Calu3 (cell line): ENCODE data around the gene PNMA8A. TPM values are rescaled to one million over a fixed set of nuclear protein-coding genes. Genes with fewer than 3 reads are reported as not detected.

Experiments
- BruUV-seq: library from RNA; stranded (reverse); fragments of 400-500 nt; replicated peaks from 2 replicates; lab custom pipeline; 2021; lab: Mats Ljungman, UMichigan
- CTCF ChIA-PET: fragments of 300-600 bp; sonication (Branson Sonifier 250); formaldehyde crosslinking; loops from one replicate; lab custom pipeline; 2022; ENCODE audit warnings: antibody characterized with exemption; lab: Charles Lee
- DNase-seq: peaks from one replicate; pipeline ENCODE4 v3.0.0; 2022
- H3K27ac Mint-ChIP-seq: one replicate; pipeline ENCODE4 v1.8.0; 2022; ENCODE audit warnings: mixed read lengths; ENCODE audit not compliant: unreplicated experiment
- H3K27me3 Mint-ChIP-seq: one replicate; pipeline ENCODE4 v1.8.0; 2022; ENCODE audit warnings: mixed read lengths; ENCODE audit not compliant: unreplicated experiment
- H3K36me3 Mint-ChIP-seq: one replicate; pipeline ENCODE4 v1.8.0; 2022; ENCODE audit warnings: mild to moderate bottlenecking, moderate library complexity, mixed read lengths; ENCODE audit not compliant: insufficient read depth, unreplicated experiment
- H3K4me1 Mint-ChIP-seq: one replicate; pipeline ENCODE4 v1.8.0; 2022; ENCODE audit warnings: mild to moderate bottlenecking, low read depth, mixed read lengths; ENCODE audit not compliant: unreplicated experiment
- H3K4me3 Mint-ChIP-seq: one replicate; pipeline ENCODE4 v1.8.0; 2022; ENCODE audit warnings: mild to moderate bottlenecking, low read depth, moderate library complexity, mixed read lengths; ENCODE audit not compliant: unreplicated experiment
- H3K9me3 Mint-ChIP-seq: one replicate; pipeline ENCODE4 v1.8.0; 2022; ENCODE audit warnings: low read depth, mixed read lengths; ENCODE audit not compliant: unreplicated experiment
- intact Hi-C: fragments of 100-400 bp; cut with micrococcal nuclease; formaldehyde crosslinking; loops from one replicate; pipeline ENCODE4 v1.10.0; 2022; ENCODE audit not compliant: unreplicated experiment
- total RNA-seq: library from RNA; stranded (reverse); gene quantifications from 2 replicates; pipeline ENCODE4 v1.2.3, GENCODE V29; 2022
- TF ChIP-seq, protein P1 (sequence below): fragments of 200-600 bp; IDR thresholded peaks from one replicate; pipeline ENCODE4 v1.8.0; 2022; ENCODE audit warnings: antibody characterized with exemption; ENCODE audit not compliant: unreplicated experiment

The PNMA8A gene
- total RNA-seq, 1 experiment from 2014 or later = 0.61 TPM

DNA sequence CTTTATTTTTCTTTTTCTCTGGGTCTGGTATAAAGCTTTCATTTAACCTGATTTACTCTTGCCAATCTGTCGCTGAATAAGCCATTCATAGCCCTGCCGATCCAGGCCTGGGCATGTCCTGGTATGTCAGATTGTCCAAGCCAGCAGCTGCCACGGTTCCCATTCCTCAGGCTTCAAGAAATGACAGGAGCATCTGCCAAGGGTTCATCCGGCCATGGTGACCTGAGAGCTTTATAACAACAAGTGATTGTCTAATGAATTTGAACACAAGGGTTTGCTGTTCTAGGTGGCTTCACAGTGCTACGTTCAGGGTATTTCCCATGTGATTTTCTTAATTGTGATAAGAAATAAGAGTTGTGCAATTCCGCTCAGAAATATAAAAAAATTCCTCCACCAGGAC, 20.0 kb downstream of the PNMA8A start:
- Mint-ChIP-seq H3K9me3 (peaks cover 5% of the 10 kb centered on the region), H3K4me1 (no peaks in the 10 kb centered on the region), H3K4me3 (no peak overlapping the region), H3K27ac (no peak overlapping the region), H3K36me3 (no peaks in the 10 kb centered on the region), H3K27me3 (peaks cover 73% of the 10 kb centered on the region)
- TF ChIP-seq, protein P1, sequence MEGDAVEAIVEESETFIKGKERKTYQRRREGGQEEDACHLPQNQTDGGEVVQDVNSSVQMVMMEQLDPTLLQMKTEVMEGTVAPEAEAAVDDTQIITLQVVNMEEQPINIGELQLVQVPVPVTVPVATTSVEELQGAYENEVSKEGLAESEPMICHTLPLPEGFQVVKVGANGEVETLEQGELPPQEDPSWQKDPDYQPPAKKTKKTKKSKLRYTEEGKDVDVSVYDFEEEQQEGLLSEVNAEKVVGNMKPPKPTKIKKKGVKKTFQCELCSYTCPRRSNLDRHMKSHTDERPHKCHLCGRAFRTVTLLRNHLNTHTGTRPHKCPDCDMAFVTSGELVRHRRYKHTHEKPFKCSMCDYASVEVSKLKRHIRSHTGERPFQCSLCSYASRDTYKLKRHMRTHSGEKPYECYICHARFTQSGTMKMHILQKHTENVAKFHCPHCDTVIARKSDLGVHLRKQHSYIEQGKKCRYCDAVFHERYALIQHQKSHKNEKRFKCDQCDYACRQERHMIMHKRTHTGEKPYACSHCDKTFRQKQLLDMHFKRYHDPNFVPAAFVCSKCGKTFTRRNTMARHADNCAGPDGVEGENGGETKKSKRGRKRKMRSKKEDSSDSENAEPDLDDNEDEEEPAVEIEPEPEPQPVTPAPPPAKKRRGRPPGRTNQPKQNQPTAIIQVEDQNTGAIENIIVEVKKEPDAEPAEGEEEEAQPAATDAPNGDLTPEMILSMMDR = no peak
- CTCF ChIA-PET = no interaction called here
- DNase-seq = no peak
- intact Hi-C loops = no loop called here
- no TSS peak for BruUV-seq

DNA sequence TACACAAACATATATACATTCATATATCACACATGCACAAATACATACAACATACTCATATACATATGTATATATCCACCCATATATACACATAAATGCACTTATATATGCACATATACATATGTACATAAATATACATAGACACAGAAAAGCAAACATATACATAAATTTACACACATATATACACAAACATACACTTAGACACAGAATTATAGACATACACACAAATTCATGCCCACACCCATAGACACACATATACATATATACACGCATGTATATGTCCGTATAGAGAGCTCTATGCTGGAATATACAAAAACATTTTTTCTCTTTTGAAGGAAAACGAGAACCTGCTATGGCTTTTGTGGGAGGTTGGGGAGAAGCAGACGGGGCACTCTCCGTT, 20.6 kb downstream of the PNMA8A start:
- H3K4me3 Mint-ChIP-seq = no peak overlapping the region
- no peaks in the 10 kb centered on the region for H3K4me1 Mint-ChIP-seq
- no peak overlapping the region for H3K27ac Mint-ChIP-seq
- BruUV-seq = no TSS peak
- no peaks in the 10 kb centered on the region for H3K36me3 Mint-ChIP-seq
- peaks cover 5% of the 10 kb centered on the region for H3K9me3 Mint-ChIP-seq
- TF ChIP-seq, protein P1 = no peak
- CTCF ChIA-PET = no interaction called here
- peaks cover 73% of the 10 kb centered on the region for H3K27me3 Mint-ChIP-seq
- intact Hi-C loops = no loop called here
- DNase-seq = no peak

DNA sequence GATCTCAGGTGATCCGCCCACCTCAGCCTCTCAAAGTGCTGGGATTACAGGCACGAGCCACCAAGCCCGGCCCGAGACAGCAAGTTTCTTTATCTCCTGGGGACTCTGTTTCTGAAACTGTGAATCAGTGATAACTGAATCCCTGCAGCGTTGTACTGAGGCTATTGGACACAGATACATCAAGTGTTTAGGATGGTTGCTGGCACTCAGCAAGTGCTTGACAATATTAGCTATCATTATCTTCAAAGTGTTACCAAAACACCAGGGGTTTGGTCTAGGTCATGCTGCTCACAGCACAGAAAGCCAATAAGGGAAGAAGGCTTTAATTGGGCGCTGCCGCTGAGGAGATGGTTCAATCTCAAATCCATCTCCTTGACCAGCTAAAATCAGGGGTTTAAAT, 22.1 kb downstream of the PNMA8A start:
- BruUV-seq = no TSS peak
- TF ChIP-seq, protein P1 = no peak
- intact Hi-C loops = no loop called here
- peaks cover 62% of the 10 kb centered on the region for H3K27me3 Mint-ChIP-seq
- H3K4me3 Mint-ChIP-seq = no peak overlapping the region
- DNase-seq = no peak
- no peaks in the 10 kb centered on the region for H3K36me3 Mint-ChIP-seq
- CTCF ChIA-PET = interaction anchor here (0.7 kb wide), 1 partner anchor 24 kb away, joined by 3 read pairs; no protein-coding TSS in a partner anchor
- no peak overlapping the region for H3K27ac Mint-ChIP-seq
- peaks cover 5% of the 10 kb centered on the region for H3K9me3 Mint-ChIP-seq
- no peaks in the 10 kb centered on the region for H3K4me1 Mint-ChIP-seq

DNA sequence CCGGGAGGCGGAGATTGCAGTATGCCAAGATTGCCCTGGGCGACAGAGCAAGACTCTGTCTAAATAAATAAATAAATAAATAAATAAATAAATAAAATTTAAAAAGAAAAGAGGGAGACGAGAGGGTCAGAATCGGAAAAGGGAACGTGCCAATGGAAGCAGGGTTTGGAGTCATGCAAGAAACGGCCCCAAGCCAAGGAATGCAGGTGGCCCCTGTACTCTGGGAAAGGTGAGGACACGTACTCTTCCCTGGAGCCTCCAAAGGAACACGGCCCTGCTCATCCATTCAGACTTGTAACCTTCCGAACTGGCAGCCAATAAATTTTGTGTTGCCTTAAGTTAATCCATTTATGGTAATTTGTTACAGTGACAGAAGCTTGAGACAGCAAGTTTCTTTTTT, 22.8 kb downstream of the PNMA8A start:
- TF ChIP-seq, protein P1 = no peak
- CTCF ChIA-PET = no interaction called here
- H3K4me3 Mint-ChIP-seq = no peak overlapping the region
- DNase-seq = no peak
- H3K27ac Mint-ChIP-seq = no peak overlapping the region
- no peaks in the 10 kb centered on the region for H3K4me1 Mint-ChIP-seq
- peaks cover 56% of the 10 kb centered on the region for H3K27me3 Mint-ChIP-seq
- peaks cover 5% of the 10 kb centered on the region for H3K9me3 Mint-ChIP-seq
- no TSS peak for BruUV-seq
- no peaks in the 10 kb centered on the region for H3K36me3 Mint-ChIP-seq
- intact Hi-C loops = no loop called here
